Fibroblast of skin of scalp (primary cell): ENCODE results near the gene COL6A1.
"Not testable (repeated sequence)": the region's sequence is repeated elsewhere in the genome, so short reads cannot be mapped to it uniquely, and the experiment has no call there.

Experiments
- DNase-seq: peaks from one replicate; pipeline ENCODE4 v3.0.0-alpha.2; 2013

The COL6A1 gene

DNA sequence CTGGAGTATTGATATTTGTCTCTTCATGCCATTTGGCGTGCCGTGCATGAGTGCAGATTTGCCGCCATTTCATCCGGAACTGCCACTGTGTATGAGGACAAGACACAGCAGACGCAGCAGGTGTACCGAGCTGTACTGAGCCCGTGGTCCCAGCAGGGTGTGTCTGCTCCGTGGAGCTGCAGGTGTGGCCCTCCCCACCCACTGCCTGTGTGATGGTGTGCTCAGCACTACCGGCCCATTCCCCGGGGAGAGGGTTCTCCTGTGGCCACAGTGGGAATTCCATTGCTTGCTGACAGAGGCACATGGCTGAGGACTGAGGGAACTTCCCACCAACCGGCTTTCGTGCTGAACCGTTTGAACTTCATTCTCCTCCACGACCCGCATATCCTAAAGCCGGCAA is 34.3 kb upstream of the COL6A1 start:
- DNase-seq: no peak

DNA sequence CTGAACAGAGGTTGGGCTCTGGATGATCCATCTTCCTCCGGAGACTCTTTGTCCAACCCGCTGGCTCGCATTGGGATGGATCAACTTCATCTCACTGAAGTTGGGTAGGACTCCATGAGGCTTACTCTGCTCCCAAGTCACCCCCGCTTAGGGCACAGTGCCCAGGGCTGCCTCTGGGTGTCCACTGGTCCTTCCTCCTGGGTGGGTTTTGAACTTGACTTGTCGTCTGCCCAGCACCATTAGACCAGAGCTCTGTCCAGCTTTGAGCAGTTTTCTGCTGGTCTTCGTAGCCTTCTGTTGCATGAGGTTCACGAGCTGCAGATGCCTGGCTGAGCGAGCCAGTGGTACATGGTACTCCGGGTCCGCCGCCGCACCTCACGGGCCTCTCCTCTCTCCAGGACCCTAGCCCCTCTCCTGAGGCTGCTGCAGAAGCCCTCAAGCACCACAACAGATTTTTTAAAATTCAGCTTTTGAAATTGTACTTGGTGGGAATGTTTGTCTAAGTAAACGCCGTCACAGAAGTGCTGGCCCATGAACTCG is 33.8 kb upstream of the COL6A1 start:
- DNase-seq: no peak

DNA sequence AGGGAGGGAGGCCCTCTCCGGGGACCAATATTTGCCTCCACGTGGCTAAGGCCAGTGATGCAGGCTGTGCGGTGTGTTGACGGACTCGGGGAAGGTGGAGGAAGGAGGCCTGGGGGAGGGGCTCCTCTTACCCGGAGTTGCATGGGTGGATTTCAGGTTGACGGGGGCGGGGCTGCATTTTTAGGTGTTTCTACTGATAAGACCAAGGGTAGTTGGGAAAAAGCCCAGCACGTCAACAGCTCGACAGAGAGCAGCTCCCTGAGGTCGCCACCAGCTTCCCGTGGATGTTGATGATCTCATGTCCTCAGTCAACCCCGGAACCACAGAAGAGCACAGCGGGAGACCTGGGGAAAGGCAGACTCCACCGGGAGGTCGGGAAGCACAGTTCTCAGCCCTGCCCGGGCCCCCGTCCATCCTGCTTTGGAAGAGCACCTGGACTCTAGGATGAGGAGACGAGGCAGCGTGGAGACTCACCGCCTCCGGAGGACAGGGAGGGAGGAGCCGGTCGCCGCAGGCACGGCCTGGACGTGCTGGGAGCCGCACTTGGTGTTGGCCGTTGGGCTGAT is 32.9 kb upstream of the COL6A1 start:
- no peak for DNase-seq

DNA sequence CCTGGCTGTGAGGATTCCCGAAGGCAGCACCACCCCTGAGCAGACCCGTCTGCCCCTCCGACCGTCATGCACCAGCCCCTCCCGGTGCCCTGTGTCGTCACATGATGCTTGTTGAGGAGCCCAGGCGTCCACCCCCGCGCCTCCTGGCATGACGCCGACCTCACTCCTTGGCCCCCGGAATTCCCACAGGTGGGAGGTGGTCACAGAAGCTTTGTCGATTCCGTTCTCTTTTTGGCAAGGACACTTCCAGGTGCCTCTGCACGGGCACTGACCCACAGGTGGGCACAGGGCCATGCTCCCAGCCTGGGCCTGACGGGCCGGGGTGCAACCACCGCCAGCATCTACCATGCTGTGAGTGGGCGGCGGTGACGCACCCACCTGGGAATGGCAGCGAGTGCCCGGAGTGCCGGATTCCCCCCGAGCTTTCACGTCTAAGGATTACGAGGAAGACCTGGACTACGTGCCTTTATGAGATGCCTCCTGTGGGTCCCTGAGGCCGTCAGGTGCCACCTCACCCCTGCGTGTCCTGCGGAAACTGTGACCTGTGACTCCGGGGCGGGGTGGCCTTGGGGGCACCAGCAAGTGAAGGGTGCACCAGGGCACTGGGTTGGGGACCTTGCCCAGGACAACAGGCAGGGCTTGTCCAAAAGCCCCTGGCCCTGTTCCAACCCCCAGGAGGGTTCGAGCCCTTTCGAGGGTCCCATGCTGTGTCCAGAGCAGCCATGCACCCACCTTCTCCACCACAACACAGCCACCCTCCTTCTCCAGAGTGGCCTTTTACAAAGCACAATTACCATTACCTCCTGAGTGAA is 31.4 kb upstream of the COL6A1 start:
- no peak for DNase-seq

DNA sequence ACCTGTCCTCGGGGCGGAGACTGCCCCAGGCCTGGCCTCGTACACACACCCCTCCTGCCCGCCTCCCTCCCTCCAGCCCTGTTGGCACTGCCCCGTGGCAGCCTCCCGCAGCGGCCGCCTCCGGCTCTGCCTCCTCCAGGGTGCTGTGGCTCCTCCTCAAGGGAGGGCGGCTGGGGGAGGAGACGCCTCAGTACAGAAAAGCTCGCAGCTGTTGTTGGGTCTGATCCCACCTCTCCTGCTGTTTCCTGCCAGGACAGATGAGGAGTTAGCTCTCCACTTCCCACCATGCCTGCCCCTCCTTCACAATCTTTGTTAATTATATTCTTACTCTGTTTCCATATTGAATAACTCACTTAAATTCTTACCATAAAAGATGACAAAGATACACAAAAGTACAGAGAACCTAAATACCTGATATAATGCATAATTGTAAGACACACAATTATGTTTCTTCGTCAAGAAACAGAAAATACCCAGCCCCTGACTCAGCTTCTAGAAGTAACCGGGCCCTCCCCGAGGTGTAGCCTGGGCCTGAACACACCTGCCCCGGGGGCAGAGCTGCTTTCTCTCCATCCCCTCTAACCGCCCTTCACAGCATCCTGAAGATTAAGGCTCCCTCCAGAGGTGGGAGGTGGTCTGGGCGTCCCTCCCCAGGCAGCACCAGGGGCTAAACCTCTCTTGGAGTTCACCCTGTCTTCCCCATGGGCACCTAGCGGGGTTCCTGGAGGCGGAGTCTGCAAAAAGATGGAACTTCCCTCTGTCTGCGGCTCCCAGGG is 30.6 kb upstream of the COL6A1 start:
- peak; percentile 60 for DNase-seq

DNA sequence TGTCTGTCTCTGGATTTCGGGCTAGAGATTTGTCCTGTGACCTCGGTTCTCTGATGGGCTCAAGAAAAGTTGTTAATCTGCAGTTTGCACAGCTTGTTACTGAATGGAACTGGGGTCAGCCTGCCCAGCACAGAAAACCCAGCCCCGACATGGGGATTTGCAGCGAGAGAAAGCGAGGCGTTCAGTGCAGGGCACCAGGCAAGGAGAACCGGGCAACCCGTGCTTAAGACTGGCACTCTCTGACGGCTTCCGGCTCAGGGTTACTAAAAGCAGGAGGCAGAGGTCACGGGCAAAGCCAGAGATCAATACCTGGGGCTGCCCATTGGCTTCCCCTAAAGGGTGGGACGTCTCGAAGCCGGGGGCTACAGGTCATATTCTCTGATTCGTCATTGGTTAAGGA is 29.9 kb upstream of the COL6A1 start:
- no peak for DNase-seq

DNA sequence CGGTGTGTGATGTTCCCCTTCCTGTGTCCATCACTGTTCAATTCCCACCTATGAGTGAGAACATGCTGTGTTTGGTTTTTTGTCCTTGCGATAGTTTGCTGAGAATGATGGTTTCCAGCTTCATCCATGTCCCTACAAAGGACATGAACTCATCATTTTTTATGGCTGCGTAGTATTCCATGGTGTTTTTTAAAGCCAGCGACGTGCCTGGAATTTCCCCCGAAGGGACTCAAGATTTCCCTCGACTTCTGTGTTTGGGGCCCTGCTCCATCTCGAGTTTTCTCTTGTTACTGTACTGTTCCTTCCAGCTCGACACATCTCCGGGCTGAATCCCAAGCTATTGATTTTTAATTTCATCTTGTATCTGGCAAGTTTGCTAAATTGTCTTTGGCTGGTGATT is 29.0 kb upstream of the COL6A1 start:
- DNase-seq: not testable (repeated sequence)

DNA sequence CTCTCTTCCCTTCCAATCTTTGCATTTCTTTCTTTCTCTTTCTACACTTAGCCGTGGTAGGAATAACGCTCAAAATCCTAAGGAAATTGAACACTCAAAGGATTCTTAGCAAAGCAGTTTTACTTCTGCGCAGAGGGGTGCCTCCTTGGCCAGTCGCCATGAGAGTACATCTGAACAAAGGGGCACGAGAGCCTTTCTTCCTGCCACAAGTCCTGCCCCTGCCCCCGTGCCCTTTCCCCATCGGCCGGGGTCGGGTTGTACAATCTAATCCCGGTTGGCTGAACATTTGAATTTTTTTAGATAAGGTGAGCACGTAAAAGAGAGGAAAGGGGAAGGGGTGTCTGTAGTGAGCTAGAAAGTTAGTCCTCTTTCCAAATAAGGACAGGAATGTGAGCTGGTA is 28.6 kb upstream of the COL6A1 start:
- no peak for DNase-seq

DNA sequence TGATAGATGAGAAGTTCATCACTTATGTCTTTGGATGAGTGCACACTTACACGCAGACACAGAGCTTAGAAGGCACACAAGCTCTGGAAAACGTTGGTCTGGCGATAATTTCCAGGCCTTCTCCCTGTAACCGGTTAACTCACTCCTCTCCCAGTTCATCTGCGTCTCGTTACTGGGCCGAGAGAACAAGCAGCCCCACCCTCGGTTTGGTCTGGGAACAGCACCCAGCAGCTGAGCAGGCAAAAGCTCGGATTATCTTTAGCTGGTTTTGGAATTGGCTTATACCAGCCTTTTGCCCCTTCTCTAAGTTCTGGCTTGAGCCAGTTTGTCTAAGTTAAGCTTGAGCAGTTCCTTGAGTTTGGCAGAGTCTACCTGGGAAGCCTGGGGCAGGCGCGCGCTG is 27.3 kb upstream of the COL6A1 start:
- DNase-seq: peak; percentile 63

DNA sequence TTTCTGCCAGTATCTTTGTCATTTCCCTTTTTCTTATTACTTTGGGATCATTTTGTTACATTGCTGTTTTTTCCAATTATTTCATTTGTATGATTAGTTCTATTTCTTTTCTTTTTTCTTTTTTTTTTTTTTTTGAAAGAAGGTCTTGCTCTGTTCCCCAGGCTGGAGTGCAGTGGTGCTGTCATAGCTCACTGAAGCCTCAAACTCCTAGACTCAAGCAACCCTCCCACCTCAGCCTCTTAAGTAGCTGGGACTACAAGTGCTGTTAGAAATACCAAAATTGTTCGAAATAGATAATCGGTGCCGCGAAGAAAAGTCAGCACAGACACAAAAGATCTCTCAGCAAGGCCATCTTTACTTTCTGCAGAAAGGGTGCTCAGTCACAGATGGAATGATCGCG is 26.6 kb upstream of the COL6A1 start:
- no peak for DNase-seq

DNA sequence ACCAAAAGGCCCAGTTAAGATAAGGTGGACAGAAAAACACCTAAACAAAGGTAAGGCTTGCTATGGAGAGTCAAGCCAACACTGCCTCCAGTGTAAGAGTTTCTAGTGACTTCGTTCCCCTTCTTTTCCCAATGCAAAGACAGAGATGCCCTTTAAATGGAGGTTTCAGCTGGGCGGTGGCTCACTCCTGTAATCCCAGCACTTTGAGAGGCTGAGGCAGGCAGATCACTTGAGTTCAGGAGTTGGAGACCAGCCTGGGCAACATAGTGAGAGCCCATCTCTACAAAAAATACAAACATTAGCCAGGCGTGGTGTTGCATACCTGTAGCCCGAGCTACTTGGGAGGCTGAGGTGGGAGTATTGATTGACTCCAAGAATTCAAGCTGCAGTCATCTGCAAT is 24.0 kb upstream of the COL6A1 start:
- DNase-seq: no peak

DNA sequence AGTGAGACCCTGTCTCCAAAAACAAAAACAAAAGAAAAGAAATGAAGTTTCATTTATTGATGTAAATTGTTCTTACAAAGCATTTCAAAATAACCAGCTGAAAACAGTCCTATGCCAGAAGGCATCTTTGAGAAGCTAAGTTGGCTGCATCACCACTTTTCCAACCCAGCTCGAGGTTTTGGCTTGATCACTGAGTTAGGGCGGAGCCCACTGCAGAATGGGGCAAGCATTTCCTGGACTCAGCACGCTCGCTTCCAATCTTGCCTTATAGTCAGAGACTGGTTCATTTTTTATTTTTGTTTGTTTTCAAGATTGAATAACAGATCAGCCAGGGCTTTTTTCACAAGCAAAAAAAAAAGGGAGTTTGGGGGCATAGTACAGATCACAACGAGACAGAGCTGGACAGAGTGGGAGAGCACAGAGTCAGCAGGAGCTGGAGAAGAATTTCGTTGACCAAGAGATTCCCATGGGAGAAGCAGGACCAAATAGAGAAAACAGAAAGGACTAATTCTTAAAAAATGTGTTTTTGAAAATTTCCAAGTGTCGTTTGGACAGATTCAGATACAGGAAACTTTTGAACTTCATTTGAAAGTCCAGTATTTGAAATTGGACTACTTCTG is 23.5 kb upstream of the COL6A1 start:
- peak; percentile 78 for DNase-seq

DNA sequence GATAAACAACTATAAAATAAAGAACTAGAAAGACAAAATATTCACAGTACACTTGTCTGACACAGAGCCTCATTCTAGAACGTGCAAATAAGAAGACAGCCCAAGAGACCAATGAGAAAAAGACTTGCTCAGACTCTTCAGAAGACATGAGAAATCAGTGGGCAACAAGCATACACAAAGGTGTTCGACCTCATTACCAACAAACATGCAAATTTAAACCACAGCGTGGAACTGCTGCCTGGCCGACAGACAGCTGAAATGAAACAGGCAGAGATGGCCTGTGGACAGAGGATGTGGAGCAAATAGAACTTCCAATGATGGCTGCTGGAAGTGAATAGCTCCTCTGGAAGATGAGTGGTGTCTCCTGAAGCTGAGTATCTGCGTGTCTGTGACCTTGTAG is 22.4 kb upstream of the COL6A1 start:
- no peak for DNase-seq

DNA sequence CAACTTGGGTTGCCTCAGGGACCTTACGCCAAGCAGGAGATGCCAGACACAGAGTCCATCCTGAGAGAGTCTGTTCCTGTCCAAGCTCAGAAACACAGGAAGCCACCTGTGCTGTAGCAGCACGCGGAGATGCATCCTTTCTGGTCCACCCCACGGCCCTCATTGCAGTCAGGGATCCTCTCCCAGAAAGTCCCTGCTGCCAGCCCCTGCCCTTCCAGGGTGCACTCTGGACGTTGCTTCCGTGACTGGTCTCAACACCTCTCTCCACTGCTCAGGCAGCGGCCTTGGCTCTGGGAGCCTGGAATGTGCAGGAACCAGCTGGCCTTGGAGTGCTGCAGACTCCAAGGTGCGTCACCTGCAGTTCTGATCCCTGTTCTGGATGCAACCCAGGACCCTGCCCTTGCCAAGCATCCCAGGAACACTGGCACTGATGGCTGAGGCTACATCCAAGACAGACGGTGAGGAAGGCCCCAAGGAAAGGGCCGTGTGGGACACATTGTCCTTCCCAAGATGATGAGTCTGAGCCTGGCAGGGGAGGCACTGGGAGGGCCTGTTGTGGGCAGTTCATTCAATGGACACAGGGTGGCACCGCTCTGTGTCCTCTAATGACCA is 21.7 kb upstream of the COL6A1 start:
- no peak for DNase-seq

DNA sequence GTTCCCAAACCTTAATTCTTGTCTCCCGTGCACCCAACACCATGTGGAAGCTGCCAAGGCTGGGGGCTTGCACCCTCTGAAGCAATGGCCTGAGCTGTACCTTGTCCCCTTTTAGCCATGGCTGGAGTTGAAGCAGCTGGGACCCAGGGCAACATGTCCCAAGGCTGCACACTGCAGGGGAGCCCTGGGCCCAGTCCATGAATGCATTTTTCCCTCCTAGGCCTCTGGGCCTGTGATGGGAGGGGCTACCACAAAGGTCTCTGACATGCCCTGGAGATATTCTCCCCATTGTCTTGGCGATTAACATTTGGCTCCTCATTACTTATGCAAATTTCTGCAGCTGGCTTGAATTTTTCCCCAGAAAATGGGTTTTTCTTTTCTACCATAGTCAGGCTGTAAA is 20.2 kb upstream of the COL6A1 start:
- not testable (repeated sequence) for DNase-seq

DNA sequence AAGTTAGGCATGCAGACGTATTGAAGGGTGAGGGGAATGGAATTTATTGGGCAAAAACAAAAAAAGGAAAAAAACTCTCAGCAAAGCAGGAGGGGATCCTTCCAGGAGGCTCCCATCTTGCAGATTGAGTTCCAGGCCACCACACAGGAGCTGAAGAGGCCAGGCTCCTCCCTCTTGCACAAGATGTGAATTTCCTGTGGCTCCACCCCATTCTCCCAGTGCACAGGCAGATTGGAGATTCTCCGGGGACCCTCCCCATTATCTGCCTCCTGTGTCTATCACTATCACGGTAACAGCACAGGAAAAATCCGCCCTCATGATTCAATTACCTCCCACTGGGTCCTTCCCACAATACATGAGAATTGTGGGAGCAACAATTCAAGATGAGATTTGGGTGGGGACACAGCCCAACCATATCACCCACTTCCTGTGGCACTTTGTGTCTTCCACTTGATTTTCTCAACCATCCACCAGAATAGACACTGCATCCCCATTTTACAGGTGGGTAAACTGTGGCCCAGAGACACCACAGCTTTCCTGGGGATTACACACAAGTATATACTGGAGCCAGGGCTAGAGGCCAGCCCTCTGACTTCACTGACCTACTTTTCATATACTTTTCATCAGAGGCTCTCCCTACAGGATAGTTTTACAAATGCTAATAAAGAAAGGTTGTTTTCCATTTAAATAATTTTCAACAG is 18.9 kb upstream of the COL6A1 start:
- no peak for DNase-seq

DNA sequence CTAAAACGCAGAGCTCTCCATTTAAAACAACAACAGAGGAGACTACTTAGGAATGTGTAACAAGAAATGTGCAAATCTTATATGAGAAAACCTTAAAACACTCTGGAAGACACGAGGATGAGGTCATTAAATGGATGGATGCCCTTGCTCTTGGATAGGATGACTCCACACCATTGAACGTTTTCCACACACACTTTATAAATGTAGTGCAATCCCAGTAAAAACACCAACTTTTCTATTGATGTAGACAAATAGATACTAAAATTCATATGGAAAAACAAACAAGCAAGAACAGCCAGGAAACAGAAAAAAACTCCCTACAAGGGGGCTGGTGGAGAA is 18.4 kb upstream of the COL6A1 start:
- peak; percentile 46 for DNase-seq

DNA sequence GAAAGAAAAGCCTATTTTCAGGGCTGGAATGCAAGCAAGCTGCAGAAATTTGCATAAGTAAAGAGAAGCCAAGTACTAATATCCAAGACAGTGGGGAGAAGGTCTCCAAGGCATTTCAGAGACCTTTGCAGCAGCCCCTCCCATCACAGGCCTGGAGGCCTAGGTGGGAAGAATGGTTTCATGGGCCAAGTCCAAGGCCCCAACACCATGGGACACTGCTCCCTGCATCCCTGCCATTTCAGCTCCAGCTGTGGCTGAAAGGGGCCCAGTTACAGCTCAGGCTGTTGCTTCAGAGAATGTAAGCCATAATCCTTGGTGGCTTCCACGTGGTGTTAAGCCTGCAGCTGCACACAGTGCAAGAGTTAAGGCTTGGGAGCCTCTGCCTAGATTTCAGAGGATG is 16.9 kb upstream of the COL6A1 start:
- DNase-seq: no peak

DNA sequence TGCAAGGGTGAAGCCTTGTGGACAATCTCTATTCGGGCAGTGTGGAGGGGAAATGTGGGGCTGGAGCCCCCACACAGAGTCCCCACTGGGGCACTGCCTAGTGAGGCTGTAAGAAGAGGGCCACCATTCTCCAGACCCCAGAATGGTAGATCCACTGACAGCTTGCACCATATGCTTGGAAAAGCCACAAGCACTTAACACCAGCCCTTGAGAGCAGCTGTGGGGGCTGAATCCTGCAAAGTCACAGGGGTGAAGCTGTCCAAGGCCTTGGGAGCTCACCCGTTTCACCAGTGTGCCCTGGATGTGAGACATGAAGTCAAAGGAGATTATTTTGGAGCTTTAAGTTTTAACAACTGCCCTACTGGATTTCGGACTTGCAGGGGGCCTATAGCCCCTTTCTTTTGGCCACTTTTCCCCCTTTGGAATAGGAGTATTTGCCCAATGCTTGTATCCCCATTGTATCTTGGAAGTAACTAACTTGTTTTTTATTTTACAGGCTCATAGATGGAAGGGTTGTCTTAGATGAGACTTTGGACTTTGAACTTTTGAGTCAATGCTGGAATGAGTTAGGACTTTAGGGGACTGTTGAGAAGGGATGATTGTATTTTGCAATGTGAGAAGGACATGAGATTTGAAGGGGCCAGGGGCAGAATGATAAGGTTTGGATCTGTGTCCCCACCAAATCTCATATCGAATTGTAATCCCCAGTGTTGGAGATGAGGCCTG is 16.3 kb upstream of the COL6A1 start:
- no peak for DNase-seq

DNA sequence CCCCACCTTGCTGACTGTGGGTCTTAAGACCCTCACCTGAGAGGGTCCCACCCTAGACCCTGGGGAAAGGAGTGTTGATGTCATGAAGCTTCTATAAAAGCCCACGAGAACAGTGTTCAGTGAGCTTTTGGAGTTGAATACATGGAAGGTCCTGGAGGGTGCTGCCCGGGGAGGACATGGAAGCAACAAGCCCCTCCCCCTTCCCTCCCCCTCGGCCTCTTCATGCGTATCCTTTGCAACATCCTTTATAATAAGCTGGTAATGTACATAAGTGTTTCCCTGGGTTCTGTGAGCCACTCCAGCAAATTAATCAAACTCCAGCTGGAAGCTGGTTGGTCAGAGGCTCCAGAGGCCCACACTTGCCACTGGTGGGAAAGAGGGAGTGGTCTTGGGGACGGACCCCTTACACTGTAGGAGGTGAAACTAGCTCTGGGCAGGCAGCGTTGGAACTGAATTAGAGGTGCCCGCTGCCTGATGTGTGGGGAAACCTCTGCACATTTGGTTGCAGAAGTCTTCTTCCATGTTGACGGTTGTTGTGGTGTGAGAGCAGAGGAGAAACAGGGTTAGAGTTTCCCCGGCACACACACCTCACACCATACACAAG is 14.7 kb upstream of the COL6A1 start:
- DNase-seq: no peak
